ENCODE results near the gene SF3B3. TPM values are rescaled to one million over a fixed set of nuclear protein-coding genes. Genes with fewer than 3 reads are reported as not detected.
A peak's percentile ranks its signal among the peaks of the same experiment; 100 is the strongest.

SF3B3 gene
- total and polyA plus RNA-seq, 5 donors: 67.5 to 154 (median 141) TPM

DNA sequence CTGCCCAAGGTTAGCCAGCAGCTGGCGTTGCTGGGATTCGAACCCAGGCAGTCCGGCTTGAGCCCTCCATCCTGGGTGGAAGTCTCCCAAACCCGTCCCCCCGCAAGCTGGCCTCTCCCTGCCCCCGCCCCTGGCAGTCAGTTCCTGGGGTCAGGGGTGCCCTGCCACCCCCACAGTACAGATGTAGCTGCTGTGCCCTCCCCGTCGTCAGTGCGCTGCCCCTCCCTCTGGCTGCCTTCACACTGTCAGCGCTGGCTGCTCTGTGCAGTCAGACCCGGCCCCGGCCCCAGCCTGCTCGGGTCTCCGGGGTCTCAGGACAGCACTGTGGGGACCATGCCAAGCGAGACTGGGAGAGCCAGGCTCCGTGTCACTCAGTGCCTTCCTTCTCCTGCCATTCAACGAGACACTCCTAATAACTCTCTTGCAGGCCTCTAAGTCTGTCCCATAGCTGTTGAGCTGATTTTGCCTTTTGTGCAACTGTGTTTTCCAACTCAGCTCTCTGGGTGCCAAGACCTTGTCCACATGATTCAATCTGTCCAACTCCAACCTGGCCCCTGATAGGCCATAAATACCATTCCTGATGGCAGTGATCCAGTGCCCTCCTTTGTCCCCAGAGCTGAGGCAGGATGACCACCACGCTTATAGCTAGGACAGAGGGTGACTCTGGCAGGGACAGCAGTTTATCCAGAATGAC lies 67.3 kb downstream of the SF3B3 start:
- Histone ChIP-seq H3K4me1 (ENCODE audit: control insufficient read depth, insufficient read depth, low read length) (peaks cover 3% of the 10 kb centered on the region), H3K4me3 (ENCODE audit: low read length) (no peak overlapping the region), H3K27me3 (ENCODE audit: control insufficient read depth, insufficient read depth) (no peaks in the 10 kb centered on the region), H3K9me3 (ENCODE audit: control insufficient read depth, low read length) (no peaks in the 10 kb centered on the region), H3K27ac (ENCODE audit: low read length) (peak overlapping the region; percentile 10)
- ATAC-seq (peak; percentile 22 to 53), DNase-seq (peak; percentile 21 to 70 (median 69))
- 47% methylated on average over 18 of the region's 18 CpGs for WGBS
- intact Hi-C loops (cut with DNase I): no loop called here

- no peaks in the 10 kb centered on the region for H3K27me3 ChIP-seq (ENCODE audit: control insufficient read depth, insufficient read depth)
- ATAC-seq (peak in 1 of 2 donors; percentile 6), DNase-seq (peak in 1 of 3 donors; percentile 29)
- intact Hi-C loops (cut with DNase I): no loop called here
- peak overlapping the region; percentile 61 for H3K27ac ChIP-seq (ENCODE audit: low read length)
- 63% methylated on average over 4 of the region's 4 CpGs for WGBS
- no peak overlapping the region for H3K4me3 ChIP-seq (ENCODE audit: low read length)
- H3K4me1 ChIP-seq (ENCODE audit: control insufficient read depth, insufficient read depth, low read length): peaks cover 3% of the 10 kb centered on the region
- H3K9me3 ChIP-seq (ENCODE audit: control insufficient read depth, low read length): no peaks in the 10 kb centered on the region
Measured at GRCh38 chr16:70591615-70592014, 68.0 kb downstream of the SF3B3 start.

GRCh38 chr16:70592106-70592571 lies 68.5 kb downstream of the SF3B3 start:
- H3K4me3 ChIP-seq (ENCODE audit: low read length): no peak overlapping the region
- no peaks in the 10 kb centered on the region for H3K9me3 ChIP-seq (ENCODE audit: control insufficient read depth, low read length)
- peaks cover 3% of the 10 kb centered on the region for H3K4me1 ChIP-seq (ENCODE audit: control insufficient read depth, insufficient read depth, low read length)
- no peaks in the 10 kb centered on the region for H3K27me3 ChIP-seq (ENCODE audit: control insufficient read depth, insufficient read depth)
- intact Hi-C loops (cut with DNase I): no loop called here
- peak overlapping the region; percentile 53 for H3K27ac ChIP-seq (ENCODE audit: low read length)
- peak; percentile 61 to 81 (median 73) for DNase-seq
- ATAC-seq: peak; percentile 63 to 85
- 38% methylated on average over 5 of the region's 5 CpGs for WGBS

- H3K27me3 ChIP-seq (ENCODE audit: control insufficient read depth, insufficient read depth): no peaks in the 10 kb centered on the region
- DNase-seq (no peak), ATAC-seq (no peak)
- intact Hi-C loops (cut with DNase I): no loop called here
- 90% methylated on average over 1 of the region's 1 CpG for whole genome bisulfite sequencing
- no peak overlapping the region for H3K27ac ChIP-seq (ENCODE audit: low read length)
- H3K9me3 ChIP-seq (ENCODE audit: control insufficient read depth, low read length): no peaks in the 10 kb centered on the region
- H3K4me1 ChIP-seq (ENCODE audit: control insufficient read depth, insufficient read depth, low read length): peaks cover 3% of the 10 kb centered on the region
- H3K4me3 ChIP-seq (ENCODE audit: low read length): no peak overlapping the region
Measured at GRCh38 chr16:70593544-70593943, 69.9 kb downstream of the SF3B3 start.

GRCh38 chr16:70594569-70594968 lies 71.0 kb downstream of the SF3B3 start:
- intact Hi-C loops (cut with DNase I): no loop called here

GRCh38 chr16:70597135-70597835 lies 73.7 kb downstream of the SF3B3 start:
- DNase-seq (no peak), ATAC-seq (no peak)
- Histone ChIP-seq H3K4me1 (ENCODE audit: control insufficient read depth, insufficient read depth, low read length) (no peaks in the 10 kb centered on the region), H3K27me3 (ENCODE audit: control insufficient read depth, insufficient read depth) (no peaks in the 10 kb centered on the region), H3K9me3 (ENCODE audit: control insufficient read depth, low read length) (no peaks in the 10 kb centered on the region), H3K4me3 (ENCODE audit: low read length) (no peak overlapping the region), H3K27ac (ENCODE audit: low read length) (no peak overlapping the region)
- WGBS: 93% methylated on average over 4 of the region's 4 CpGs
- intact Hi-C loops (cut with DNase I): no loop called here

More at GRCh38 chr16:70594569-70594968, 71.0 kb downstream of the SF3B3 start:
- no peaks in the 10 kb centered on the region for H3K27me3 ChIP-seq (ENCODE audit: control insufficient read depth, insufficient read depth)
- DNase-seq (peak in 2 of 3 donors; percentile 51 to 76), ATAC-seq (peak; percentile 62 to 64)
- no peaks in the 10 kb centered on the region for H3K9me3 ChIP-seq (ENCODE audit: control insufficient read depth, low read length)
- H3K4me1 ChIP-seq (ENCODE audit: control insufficient read depth, insufficient read depth, low read length): peaks cover 3% of the 10 kb centered on the region
- H3K4me3 ChIP-seq (ENCODE audit: low read length): no peak overlapping the region
- no peak overlapping the region for H3K27ac ChIP-seq (ENCODE audit: low read length)

- Histone ChIP-seq H3K27ac (ENCODE audit: low read length) (no peak overlapping the region), H3K4me3 (ENCODE audit: low read length) (no peak overlapping the region), H3K27me3 (ENCODE audit: control insufficient read depth, insufficient read depth) (no peaks in the 10 kb centered on the region), H3K4me1 (ENCODE audit: control insufficient read depth, insufficient read depth, low read length) (no peaks in the 10 kb centered on the region), H3K9me3 (ENCODE audit: control insufficient read depth, low read length) (no peaks in the 10 kb centered on the region)
- DNase-seq (no peak), ATAC-seq (no peak)
- intact Hi-C loops (cut with DNase I): no loop called here
- 70% methylated on average over 6 of the region's 6 CpGs for WGBS
Measured at GRCh38 chr16:70598937-70599503, 75.4 kb downstream of the SF3B3 start.

DNA sequence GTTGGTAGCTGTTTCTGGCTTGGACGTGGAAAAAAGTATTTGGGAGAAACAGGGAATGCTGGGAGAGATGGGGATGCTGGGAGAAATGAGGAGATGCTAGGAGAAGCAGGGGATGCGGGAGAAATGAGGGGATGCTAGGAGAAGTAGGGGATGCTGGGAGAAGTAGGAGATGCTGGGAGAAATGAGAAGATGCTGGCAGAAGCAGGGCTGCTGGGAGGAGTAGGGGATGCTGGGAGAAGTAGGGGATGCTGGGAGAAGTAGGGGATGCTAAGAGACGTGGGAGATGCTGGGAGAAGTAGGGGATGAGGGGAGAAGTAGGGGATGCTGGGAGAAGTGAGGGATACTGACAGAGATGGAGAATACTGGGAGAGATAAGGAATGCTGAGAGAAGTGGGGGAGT lies 77.1 kb downstream of the SF3B3 start:
- Histone ChIP-seq H3K4me1 (ENCODE audit: control insufficient read depth, insufficient read depth, low read length) (no peaks in the 10 kb centered on the region), H3K27ac (ENCODE audit: low read length) (no peak overlapping the region), H3K27me3 (ENCODE audit: control insufficient read depth, insufficient read depth) (no peaks in the 10 kb centered on the region), H3K4me3 (ENCODE audit: low read length) (no peak overlapping the region), H3K9me3 (ENCODE audit: control insufficient read depth, low read length) (no peaks in the 10 kb centered on the region)
- 89% methylated on average over 3 of the region's 3 CpGs for WGBS
- no peak for ATAC-seq
- no peak for DNase-seq
- intact Hi-C loops (cut with DNase I): no loop called here

DNA sequence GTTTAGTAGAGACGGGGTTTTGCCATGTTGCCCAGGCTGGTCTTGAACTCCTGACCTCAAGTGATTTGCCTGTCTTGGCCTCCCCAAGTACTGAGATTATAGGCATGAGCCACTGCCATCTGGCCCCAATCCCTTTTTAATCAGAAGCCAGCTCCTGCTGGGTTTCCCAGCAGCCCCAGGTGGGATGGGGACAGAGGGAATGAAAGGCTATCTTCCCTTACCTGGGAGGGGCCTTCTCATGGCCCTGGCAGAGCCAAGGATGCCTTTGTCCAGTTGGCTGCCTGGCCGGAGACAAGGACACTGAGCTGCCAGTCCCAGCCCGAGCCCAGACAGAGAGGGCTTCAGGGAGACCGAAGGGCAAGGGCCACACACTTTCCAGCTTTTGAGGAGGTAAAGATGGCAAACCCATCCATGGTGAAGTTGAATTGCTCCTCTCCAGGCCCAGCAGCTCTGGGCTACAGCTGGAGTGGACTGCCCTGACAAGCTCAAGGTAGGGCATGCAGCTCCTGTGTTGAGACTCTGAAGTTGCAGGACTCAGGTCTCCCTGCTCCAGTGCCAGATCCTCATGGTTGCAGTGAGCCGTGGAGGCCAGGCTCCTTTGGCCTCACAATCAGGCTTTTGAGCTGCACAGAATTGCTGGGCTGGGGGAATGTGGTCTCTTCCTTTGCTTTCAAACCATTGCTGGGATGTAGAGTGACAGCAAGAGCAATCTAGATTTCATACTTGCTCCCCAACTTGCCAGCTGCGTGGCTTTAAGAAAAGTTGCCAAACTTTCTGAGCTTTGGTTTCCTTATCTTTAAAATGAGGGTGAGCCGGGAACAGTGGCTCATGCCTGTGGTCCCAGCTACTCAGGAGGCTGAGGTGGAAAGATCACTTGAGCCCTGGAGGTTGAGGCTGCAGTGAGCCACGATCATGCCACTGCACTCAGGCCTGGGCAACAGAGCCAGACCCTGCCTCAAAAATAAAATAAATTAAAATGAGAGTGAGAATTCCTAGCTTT lies 78.3 kb downstream of the SF3B3 start:
- intact Hi-C loops (cut with DNase I): no loop called here
- ATAC-seq: no peak
- WGBS: 71% methylated on average over 8 of the region's 8 CpGs

DNA sequence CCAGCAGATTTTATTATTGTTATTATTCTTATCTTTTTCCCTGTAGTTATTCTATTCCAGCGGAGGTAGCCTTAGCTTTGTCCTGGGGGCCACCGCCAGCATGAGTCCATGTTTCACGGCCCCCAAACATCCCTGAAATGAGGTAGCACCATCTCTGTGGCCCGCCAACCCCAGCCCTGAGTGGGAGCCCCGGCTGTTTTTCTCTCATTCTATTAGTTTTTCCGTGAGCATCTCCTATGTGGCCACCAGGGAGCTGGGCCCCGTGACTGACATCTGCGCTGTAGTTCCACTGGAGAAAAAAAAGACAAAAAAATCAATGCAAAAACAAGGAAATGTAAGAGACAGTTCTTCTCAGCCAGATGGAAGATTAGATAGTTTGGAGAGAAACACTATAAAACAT lies 79.2 kb downstream of the SF3B3 start:
- WGBS: 79% methylated on average over 8 of the region's 8 CpGs
- ATAC-seq (no peak), DNase-seq (no peak)
- H3K4me3 ChIP-seq (ENCODE audit: low read length): no peak overlapping the region
- H3K27me3 ChIP-seq (ENCODE audit: control insufficient read depth, insufficient read depth): no peaks in the 10 kb centered on the region
- no peaks in the 10 kb centered on the region for H3K9me3 ChIP-seq (ENCODE audit: control insufficient read depth, low read length)
- intact Hi-C loops (cut with DNase I): no loop called here
- H3K4me1 ChIP-seq (ENCODE audit: control insufficient read depth, insufficient read depth, low read length): no peaks in the 10 kb centered on the region
- H3K27ac ChIP-seq (ENCODE audit: low read length): no peak overlapping the region

More for the DNA sequence above, 78.3 kb downstream of the SF3B3 start:
- DNase-seq: no peak
- Histone ChIP-seq H3K27ac (ENCODE audit: low read length) (no peak overlapping the region), H3K9me3 (ENCODE audit: control insufficient read depth, low read length) (no peaks in the 10 kb centered on the region), H3K27me3 (ENCODE audit: control insufficient read depth, insufficient read depth) (no peaks in the 10 kb centered on the region), H3K4me1 (ENCODE audit: control insufficient read depth, insufficient read depth, low read length) (no peaks in the 10 kb centered on the region), H3K4me3 (ENCODE audit: low read length) (no peak overlapping the region)
